Endothelial cell of umbilical vein (primary cell): ENCODE results near the gene FZD10. TPM values are rescaled to one million over a fixed set of nuclear protein-coding genes. Genes with fewer than 3 reads are reported as not detected.

Experiments used
- BruUV-seq: library from RNA; stranded (reverse); fragments of 400-500 nt; replicated peaks from 2 replicates; lab custom pipeline; 2021; lab: Mats Ljungman, UMichigan
- CTCF ChIA-PET: fragments of 300-600, 350-600 bp; sonication (Branson Sonifier 250); formaldehyde crosslinking; loops from one replicate; lab custom pipeline; 2021; ENCODE audit warnings: antibody characterized with exemption, inconsistent platforms; lab: Charles Lee
- POLR2A ChIA-PET: fragments of 300-600, 350-600 bp; sonication (Branson Sonifier 250); formaldehyde crosslinking; loops from one replicate; lab custom pipeline; 2021; ENCODE audit warnings: antibody characterized with exemption, inconsistent platforms; lab: Charles Lee
- DNase-seq: peaks from one replicate; pipeline ENCODE4 v3.0.0-alpha.2; 2011; ENCODE audit warnings: low read depth, low spot score
- FAIRE-seq: peaks from 2 replicates; lab custom pipeline; 2011; peaks lifted over from hg19 to GRCh38; lab: Jason Lieb, UNC
- H2AFZ ChIP-seq: 2 replicates; pipeline ENCODE4 v1.6.0; 2012; ENCODE audit warnings: low read depth, low read length, control low read depth, inconsistent platforms
- H3K27ac ChIP-seq: 2 replicates; pipeline ENCODE4 v1.5.1; 2011; ENCODE audit warnings: low read depth, mild to moderate bottlenecking, control low read depth, low read length, moderate library complexity; ENCODE audit not compliant: insufficient read depth
- H3K27me3 ChIP-seq, 2 experiments: 2 replicates each; pipeline versions ENCODE4 v1.6.0 to v1.6.1; 2011; ENCODE audit warnings: low read length in 2 of 2, mixed read lengths in 1 of 2; ENCODE audit not compliant: control insufficient read depth in 2 of 2, insufficient read depth in 2 of 2
- H3K36me3 ChIP-seq, 2 experiments: 2 replicates in 1 of 2; 3 replicates in 1 of 2; pipeline ENCODE4 v1.5.1; 2011; ENCODE audit warnings: low read length in 2 of 2, mild to moderate bottlenecking in 1 of 2, moderate library complexity in 1 of 2; ENCODE audit not compliant: control insufficient read depth in 2 of 2, insufficient read depth in 2 of 2; ENCODE audit errors: extremely low read depth in 1 of 2
- H3K4me1 ChIP-seq: 3 replicates; pipeline ENCODE4 v1.5.1; 2011; ENCODE audit warnings: mild to moderate bottlenecking, low read length; ENCODE audit not compliant: control insufficient read depth, insufficient read depth; ENCODE audit errors: extremely low read depth
- H3K4me2 ChIP-seq: 2 replicates; pipeline ENCODE4 v1.6.1; 2011; ENCODE audit warnings: low read length, control low read depth, mixed read lengths; ENCODE audit not compliant: insufficient read depth
- H3K4me3 ChIP-seq, 3 experiments: fragments of 200-600 bp in 1 of 3; sonication (generic), shearing (Covaris generic) in 1 of 3; replicated peaks in 1 of 3; 2 replicates each; pipeline ENCODE4 v1.5.1; 2011 to 2016; ENCODE audit warnings: control low read depth in 3 of 3, low read length in 3 of 3, mild to moderate bottlenecking in 2 of 3, inconsistent platforms in 1 of 3, low read depth in 1 of 3, moderate library complexity in 1 of 3; ENCODE audit not compliant: insufficient read depth in 1 of 3
- H3K79me2 ChIP-seq: 2 replicates; pipeline ENCODE4 v1.6.0; 2012; ENCODE audit warnings: low read length, inconsistent platforms; ENCODE audit not compliant: control insufficient read depth, insufficient read depth
- H3K9ac ChIP-seq: replicated peaks from 2 replicates; pipeline ENCODE3; 2011; ENCODE audit warnings: low read length, control low read depth; ENCODE audit not compliant: insufficient read depth; ENCODE audit errors: extremely low read depth
- H3K9me1 ChIP-seq: replicated peaks from 3 replicates; pipeline ENCODE4 v1.6.0; 2011; ENCODE audit warnings: mild to moderate bottlenecking, low read length; ENCODE audit not compliant: control insufficient read depth, insufficient read depth; ENCODE audit errors: extremely low read depth
- H3K9me3 ChIP-seq: replicated peaks from 2 replicates; pipeline ENCODE4 v1.5.1; 2012; ENCODE audit warnings: low read length, inconsistent platforms; ENCODE audit not compliant: control insufficient read depth, insufficient read depth
- H4K20me1 ChIP-seq: replicated peaks from 2 replicates; pipeline ENCODE3; 2011; ENCODE audit warnings: mild to moderate bottlenecking, low read length; ENCODE audit not compliant: control insufficient read depth, insufficient read depth; ENCODE audit errors: extremely low read depth
- EZH2 ChIP-seq: IDR thresholded peaks from 2 replicates; pipeline ENCODE4 v1.6.1; 2012; ENCODE audit warnings: borderline replicate concordance, low read depth, mild to moderate bottlenecking, moderate library complexity, low read length, inconsistent platforms; ENCODE audit not compliant: severe bottlenecking
- FOS ChIP-seq: IDR thresholded peaks from 2 replicates; pipeline ENCODE4 v1.6.1; 2011; ENCODE audit warnings: mild to moderate bottlenecking, low read length, moderate library complexity, borderline replicate concordance; ENCODE audit not compliant: insufficient read depth
- GATA2 ChIP-seq: IDR thresholded peaks from 2 replicates; pipeline ENCODE4 v1.7.0; 2011; ENCODE audit warnings: low read depth, mild to moderate bottlenecking, moderate library complexity, mixed read lengths, low read length; ENCODE audit not compliant: insufficient read length, insufficient read depth
- JUN ChIP-seq: IDR thresholded peaks from 2 replicates; pipeline ENCODE4 v1.6.1; 2011; ENCODE audit warnings: borderline replicate concordance, low read depth; ENCODE audit not compliant: insufficient read length, insufficient read depth
- MYC ChIP-seq: IDR thresholded peaks from one replicate; pipeline ENCODE4 v1.6.1; 2011; ENCODE audit warnings: mild to moderate bottlenecking, low read depth, low read length
- POLR2A ChIP-seq: IDR thresholded peaks from 2 replicates; pipeline ENCODE4 v1.6.1; 2012; ENCODE audit warnings: low read depth, mild to moderate bottlenecking, control low read depth, low read length
- POLR2AphosphoS5 ChIP-seq: IDR thresholded peaks from 2 replicates; pipeline ENCODE4 v1.6.1; 2012; ENCODE audit warnings: low read depth, mild to moderate bottlenecking, control low read depth, low read length, moderate library complexity; ENCODE audit not compliant: insufficient read depth
- dilution Hi-C: fragments of 300-500 bp; cut with MboI; formaldehyde crosslinking; loops from one replicate; pipeline ENCODE4 v1.15.0; 2019; ENCODE audit warnings: low sequenced_read_pairs; ENCODE audit not compliant: extremely low pct_ligation_motif_present
- intact Hi-C: fragments of 100-400 bp; cut with micrococcal nuclease; formaldehyde crosslinking; loops from one replicate; pipeline ENCODE4 v1.10.0; 2022
- polyA plus RNA-seq, 4 experiments: library from polyadenylated mRNA; depleted of rRNA in 3 of 4; stranded (reverse) in 3 of 4; unstranded in 1 of 4; fragments of >200 nt; gene quantifications; 2 replicates each; pipeline versions ENCODE4 v1.2.1 to v1.2.3, GENCODE V29; 2011 to 2012; ENCODE audit warnings: missing spikeins in 1 of 4
- total RNA-seq: library from RNA; stranded (reverse); gene quantifications from 2 replicates; pipeline ENCODE4 v1.2.3, GENCODE V29; 2021
- TF ChIP-seq, protein P1 (sequence below), 2 donors: IDR thresholded peaks; 1 replicate in 1 of 2; 2 replicates in 1 of 2; pipeline ENCODE4 v1.5.1; 2011; ENCODE audit warnings: low read length in 2 of 2, mild to moderate bottlenecking in 2 of 2, moderate library complexity in 2 of 2, control low read depth in 1 of 2, inconsistent platforms in 1 of 2, low read depth in 1 of 2; ENCODE audit not compliant: insufficient read depth in 1 of 2; ENCODE audit errors: extremely low read depth in 1 of 2
- TF ChIP-seq, protein P2 (sequence below): IDR thresholded peaks from 2 replicates; pipeline ENCODE4 v1.6.1; 2011; ENCODE audit not compliant: insufficient read depth, insufficient read length

Gene FZD10
- total and polyA plus RNA-seq, 2 donors (not counting 3 experiments of a cell fraction or from before 2014, with no cell fraction given) = not detected

DNA sequence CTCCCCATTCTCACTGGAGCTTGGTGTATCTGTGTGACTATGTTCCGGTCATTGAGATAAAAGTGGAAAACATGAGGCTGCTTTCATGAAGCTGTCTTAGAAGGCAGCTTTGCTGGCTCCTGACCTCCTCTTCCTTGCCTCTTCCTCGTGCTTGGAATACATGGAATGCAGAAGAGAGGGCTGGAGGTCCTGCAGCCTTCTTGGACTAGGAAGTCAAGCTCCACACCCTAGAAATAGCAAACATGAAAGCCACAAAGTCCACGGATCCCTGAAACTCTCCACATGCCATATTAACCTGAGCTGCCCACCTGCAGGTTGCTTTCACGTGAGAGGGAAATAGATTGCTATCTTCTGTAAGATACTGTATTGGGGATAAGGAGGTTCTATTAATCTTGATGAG is 51.0 kb downstream of the FZD10 start:
- Histone ChIP-seq H3K4me3 (no peak overlapping the region), H2AFZ (no peak overlapping the region), H3K27me3 (no peaks in the 10 kb centered on the region), H3K79me2 (no peaks in the 10 kb centered on the region), H3K36me3 (no peaks in the 10 kb centered on the region), H4K20me1 (no peaks in the 10 kb centered on the region), H3K9me3 (peaks cover 5% of the 10 kb centered on the region), H3K4me1 (no peaks in the 10 kb centered on the region), H3K9me1 (no peaks in the 10 kb centered on the region), H3K27ac (no peak overlapping the region), H3K4me2 (no peak overlapping the region), H3K9ac (no peak overlapping the region)
- CTCF ChIA-PET = no interaction called here
- POLR2A ChIA-PET = no interaction called here
- TF ChIP-seq, protein P1, sequence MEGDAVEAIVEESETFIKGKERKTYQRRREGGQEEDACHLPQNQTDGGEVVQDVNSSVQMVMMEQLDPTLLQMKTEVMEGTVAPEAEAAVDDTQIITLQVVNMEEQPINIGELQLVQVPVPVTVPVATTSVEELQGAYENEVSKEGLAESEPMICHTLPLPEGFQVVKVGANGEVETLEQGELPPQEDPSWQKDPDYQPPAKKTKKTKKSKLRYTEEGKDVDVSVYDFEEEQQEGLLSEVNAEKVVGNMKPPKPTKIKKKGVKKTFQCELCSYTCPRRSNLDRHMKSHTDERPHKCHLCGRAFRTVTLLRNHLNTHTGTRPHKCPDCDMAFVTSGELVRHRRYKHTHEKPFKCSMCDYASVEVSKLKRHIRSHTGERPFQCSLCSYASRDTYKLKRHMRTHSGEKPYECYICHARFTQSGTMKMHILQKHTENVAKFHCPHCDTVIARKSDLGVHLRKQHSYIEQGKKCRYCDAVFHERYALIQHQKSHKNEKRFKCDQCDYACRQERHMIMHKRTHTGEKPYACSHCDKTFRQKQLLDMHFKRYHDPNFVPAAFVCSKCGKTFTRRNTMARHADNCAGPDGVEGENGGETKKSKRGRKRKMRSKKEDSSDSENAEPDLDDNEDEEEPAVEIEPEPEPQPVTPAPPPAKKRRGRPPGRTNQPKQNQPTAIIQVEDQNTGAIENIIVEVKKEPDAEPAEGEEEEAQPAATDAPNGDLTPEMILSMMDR (IDR thresholded peaks at IDR 0.05; ENCODE audit: extremely low read depth in 1 of 2, insufficient read depth in 1 of 2, low read depth in 1 of 2, low read length in 2 of 2) = no peak
- no peak for TF ChIP-seq GATA2
- TF ChIP-seq POLR2A = no peak
- no peak for TF ChIP-seq JUN
- no peak for TF ChIP-seq MYC
- TF ChIP-seq, protein P2, sequence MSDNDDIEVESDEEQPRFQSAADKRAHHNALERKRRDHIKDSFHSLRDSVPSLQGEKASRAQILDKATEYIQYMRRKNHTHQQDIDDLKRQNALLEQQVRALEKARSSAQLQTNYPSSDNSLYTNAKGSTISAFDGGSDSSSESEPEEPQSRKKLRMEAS = no peak
- TF ChIP-seq FOS = no peak
- TF ChIP-seq POLR2AphosphoS5 = no peak
- no peak for TF ChIP-seq EZH2
- DNase-seq (no peak), FAIRE-seq (no peak)
- intact Hi-C loops (no loop called here), dilution Hi-C loops (no loop called here)
- BruUV-seq = no TSS peak
